Inflammatory macrophage treated with lipopolysaccharide for 4 hours (primary cell): Measurements from ENCODE around the gene MCM9.

Experiments
- DNase-seq: peaks from one replicate; pipeline ENCODE4 v3.0.0-alpha.2; 2020

Gene MCM9

GRCh38 chr6:118934461-118935330 lies at the start of gene MCM9:
TSS of gene MCM9 (minus strand) at chr6:118935159. CDS start at chr6:118931723, 3,436 bp downstream.
- DNase-seq: peak; percentile 96

- no peak for DNase-seq
These were observed 49.4 kb upstream of the MCM9 start for GRCh38 chr6:118984342-118984741.

DNA sequence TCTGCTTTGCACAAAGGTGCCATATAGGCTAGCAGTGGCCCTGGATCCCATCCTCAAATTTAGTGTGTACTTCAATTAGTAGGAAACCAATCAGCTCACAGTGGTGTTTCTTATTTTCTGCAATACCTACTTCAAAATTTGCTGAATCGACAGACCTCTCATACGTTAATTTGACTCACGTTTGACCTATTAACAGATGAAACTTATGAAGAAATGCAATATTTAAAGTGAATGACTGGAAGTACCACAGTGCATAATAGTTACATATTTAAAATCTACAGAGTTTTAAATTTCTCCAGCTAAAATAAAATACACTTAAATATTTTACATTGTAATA lies 47.6 kb upstream of the MCM9 start:
- DNase-seq: no peak

- DNase-seq: no peak
These were observed 47.1 kb upstream of the MCM9 start for GRCh38 chr6:118981884-118982574.

DNA sequence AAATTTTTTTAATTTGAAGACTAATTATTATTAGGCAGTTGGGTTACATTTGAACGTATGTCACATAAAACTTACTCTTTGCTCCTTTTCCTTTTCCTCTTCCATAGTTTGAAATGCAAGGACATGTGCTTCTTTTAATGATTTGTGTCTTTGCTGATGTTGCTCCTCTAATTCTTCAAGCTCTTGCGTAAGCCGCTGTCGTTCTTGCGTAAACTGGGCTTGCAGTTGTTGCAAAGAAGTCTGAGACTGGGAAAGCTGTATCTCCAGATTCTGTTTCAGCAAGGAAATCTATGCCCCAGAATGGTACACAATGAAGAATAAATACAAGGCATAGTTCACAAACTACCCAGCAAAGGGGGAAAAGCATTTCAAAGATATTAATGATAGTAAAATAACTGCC lies 45.1 kb upstream of the MCM9 start:
- peak; percentile 62 for DNase-seq

DNA sequence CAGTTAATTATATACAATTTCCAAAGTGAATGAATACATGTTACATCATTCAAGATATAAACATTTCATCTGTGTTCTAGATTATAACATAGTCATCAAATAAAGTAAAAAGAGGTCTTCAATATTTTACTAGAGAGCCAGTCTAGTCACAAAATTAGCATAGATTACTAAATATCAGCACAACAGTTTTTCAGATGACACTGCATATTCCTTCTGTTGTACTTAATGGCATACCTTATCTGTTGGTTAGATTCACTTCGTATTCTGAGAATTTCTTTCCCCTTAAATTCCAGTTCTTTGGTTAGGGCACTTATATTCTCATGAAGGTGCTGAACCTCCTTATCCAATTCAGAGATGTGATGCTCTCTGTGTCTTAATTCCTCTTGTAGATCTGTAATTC lies 39.8 kb upstream of the MCM9 start:
- no peak for DNase-seq

- DNase-seq: no peak
These were observed 36.7 kb upstream of the MCM9 start for GRCh38 chr6:118971682-118972081.

DNA sequence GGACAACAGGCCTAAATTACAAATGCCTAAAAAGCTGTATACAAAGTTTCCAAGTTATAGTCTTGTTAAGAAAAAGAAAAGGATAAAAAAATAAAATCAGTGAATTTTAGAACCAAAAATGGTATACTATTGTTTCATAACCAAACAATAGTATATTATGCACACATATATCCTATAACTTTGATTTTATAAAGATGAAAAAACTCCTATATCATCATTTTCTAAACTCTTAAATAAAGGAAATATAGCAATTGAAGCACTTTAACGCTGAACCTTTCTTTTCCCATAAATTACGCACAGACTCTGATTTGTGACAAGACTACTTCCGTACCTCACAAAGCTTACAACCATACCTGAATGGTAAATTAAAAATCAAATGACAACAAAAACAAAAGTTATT lies 35.9 kb upstream of the MCM9 start:
- DNase-seq: no peak

- peak; percentile 12 for DNase-seq
These were observed 33.5 kb upstream of the MCM9 start for GRCh38 chr6:118968416-118968815.

DNA sequence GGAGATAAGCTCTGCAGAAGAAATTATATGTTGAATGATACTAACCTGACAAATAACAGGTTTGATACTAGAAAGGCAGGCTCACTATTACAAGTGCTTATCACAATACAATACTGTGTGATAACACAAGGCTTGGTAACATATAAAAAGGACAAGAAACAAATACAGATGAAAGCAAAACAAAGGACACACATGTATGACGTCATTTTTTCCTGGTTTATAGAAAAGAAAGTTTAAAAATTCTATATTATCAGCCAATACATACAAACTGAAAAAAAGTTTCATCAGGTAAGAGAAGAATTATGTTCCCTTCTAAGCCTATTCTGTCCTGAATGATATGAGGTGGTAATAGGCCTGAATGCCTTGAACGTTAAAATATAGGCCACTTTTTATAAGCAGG lies 32.3 kb upstream of the MCM9 start:
- no peak for DNase-seq

DNA sequence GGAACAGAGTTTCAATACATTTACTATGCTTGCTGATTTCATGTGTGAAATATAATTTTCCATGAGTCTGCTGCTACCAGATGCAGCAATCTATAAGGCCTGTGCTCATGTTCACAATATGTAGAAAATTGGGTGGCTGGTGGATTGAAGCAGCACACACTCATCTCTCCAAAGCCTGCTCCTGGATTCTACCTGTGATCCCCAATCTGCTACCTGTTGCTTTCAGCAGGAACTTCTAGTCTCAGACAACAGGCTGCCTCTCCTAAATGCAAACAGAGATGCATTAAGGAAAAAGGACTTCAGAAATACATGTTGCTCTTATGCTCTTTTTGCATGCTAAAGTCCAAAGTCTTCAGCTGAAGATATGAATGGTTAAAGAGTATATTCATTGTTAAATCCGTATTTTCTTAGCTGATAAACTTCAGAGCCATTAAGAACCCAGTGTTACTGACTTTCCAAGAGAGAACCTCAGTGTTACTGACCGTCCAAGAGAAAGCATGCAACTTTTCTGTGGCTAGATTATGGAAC lies 30.9 kb upstream of the MCM9 start:
- DNase-seq: no peak

DNA sequence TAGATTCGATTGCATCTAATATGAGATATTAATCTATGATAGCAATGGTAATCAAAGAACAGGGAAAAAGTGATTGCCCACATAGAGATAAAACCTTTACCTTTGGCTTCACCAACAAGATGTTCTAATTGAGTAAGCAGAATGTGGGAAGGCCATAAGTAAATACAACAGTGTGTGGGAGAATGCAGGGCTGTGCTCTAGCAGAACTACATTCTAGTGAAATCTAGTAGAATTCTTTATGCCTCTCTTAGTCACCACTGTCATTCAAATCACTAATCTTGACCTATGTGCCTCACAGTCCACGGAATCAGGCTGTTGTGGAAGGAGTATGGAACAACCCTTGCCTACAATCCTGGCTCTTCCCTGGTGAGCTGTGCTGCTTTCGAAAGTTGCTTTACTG lies 30.4 kb upstream of the MCM9 start:
- DNase-seq: no peak

- DNase-seq: peak; percentile 9
These were observed 28.0 kb upstream of the MCM9 start for GRCh38 chr6:118963003-118963402.

GRCh38 chr6:118959903-118960302 lies 24.9 kb upstream of the MCM9 start:
- no peak for DNase-seq

DNA sequence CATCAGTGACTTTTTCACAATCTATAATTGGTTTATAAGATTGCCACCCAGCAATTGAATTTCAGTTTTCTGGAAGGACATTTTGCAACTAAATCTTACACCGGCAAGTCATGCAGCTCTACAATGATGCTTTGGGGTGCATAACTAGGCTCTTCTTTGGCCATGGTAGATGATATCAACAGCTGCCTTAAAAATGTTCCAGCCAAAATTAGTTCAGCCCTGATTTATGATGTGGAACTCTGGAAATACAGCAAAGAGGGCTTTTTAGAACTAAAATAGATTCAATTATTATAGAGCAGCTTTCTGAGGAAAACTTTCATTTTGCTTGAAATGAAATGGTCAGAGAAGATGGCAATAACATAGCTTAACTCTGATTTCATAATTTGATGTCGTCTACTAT lies 18.4 kb upstream of the MCM9 start:
- DNase-seq: no peak

DNA sequence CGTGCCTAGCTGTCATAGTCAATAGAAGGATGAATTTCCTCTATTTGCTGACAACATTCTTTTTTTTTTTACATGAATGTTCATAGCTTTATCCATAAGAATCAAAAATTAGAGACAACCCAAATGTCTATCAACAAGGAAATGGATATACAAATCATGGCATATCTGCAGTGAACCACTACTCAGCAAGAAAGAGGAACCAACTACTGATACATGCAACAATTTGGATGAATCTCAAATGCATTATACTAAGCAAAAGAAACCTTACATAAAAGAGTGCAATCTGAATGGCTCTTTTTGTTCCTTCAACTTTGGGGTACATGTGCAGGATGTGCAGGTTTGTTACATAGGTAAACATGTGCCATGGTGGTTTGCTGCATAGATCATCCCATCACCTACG lies 17.7 kb upstream of the MCM9 start:
- peak; percentile 8 for DNase-seq

DNA sequence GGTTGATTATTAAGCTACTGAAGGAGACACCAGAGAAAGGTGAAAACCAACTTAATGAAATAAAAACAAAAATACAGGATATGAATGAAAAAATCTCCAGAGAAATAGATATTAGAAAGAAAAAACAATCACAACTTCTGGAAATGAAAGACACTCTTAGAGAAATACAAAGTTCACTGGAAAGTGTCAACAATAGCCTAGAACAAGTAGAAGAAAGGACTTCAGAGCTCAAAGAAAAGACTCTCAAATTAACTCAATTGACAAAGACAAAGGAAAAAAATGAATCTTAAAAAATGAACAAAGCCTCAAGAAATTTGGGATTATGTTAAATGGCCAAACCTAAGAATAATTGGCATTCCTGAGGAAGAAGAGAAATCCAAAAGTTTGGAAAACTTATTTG lies 10.3 kb upstream of the MCM9 start:
- DNase-seq: no peak

GRCh38 chr6:118940770-118941169 lies 5.8 kb upstream of the MCM9 start:
- DNase-seq: no peak

GRCh38 chr6:118939683-118940082 lies 4.7 kb upstream of the MCM9 start:
- DNase-seq: no peak

DNA sequence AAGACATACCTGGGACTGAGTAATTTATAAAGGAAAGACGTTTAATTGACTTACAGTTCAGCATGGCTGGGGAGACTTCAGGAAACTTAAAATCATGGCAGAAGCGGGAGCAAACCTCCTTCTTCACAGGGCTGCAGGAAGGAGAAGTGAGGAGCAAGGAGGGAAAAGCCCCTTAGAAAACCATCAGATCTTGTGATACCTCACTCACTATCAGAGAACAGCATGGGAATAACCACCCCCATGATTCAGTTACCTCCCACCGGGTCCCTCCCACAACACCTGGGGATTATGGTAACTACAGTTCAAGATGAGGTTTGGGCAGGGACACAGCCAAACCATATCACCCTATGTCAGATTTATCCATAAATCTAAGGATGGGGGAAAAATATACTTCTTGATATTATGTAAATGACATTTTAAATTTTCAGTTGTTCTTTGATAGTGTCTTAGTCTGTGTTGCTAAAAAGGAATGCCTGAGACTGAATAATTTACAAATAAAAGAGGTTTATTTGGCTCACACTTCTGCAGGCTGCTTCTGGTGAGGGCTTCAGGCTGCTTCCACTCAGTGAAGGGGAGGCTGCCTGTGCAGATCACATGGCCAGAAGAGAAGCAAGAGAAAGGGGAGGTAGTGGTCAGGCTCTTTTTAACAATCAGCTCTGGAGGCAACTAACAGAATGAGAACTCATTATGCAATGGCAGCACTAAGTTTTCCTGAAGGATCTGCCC lies 1.2 kb upstream of the MCM9 start:
- peak; percentile 52 for DNase-seq

DNA sequence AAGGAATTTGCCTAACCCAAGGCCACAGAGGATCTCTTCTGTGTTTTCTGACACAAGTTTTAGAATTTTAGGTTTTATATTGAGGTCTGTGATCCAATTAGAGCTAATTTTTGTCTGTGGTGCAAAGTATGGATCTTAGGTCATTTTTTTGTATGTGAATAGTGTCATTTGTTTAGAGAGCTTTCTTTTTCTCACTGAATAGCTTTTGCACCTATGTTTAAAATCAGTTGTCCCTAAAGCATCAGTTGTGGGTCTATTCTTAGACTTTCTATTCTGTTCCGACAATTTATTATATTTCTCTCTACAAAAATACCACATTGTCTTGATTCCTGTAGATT lies 341 bp upstream of the MCM9 start:
- DNase-seq: no peak

- no peak for DNase-seq
These were observed 1.0 kb downstream of the MCM9 start for GRCh38 chr6:118933855-118934460.

- no peak for DNase-seq
These were observed 2.5 kb downstream of the MCM9 start for GRCh38 chr6:118932421-118932820.
